Pancreas (tissue), 10 donors: ENCODE measurements around the gene UPK3B. TPM values are rescaled to one million over a fixed set of nuclear protein-coding genes. Genes with fewer than 3 reads are reported as not detected.
"Not testable (repeated sequence)": the region's sequence is repeated elsewhere in the genome, so short reads cannot be mapped to it uniquely, and the experiment has no call there.

Source experiments
- ATAC-seq, 4 donors: fragments of 200-7000 bp; cut with Tn5 transposase; one replicate each; pipeline versions ENCODE4 v1.8.0 to v1.9.1; 2020; ENCODE audit warnings: mild to moderate bottlenecking in 4 of 4, moderate library complexity in 4 of 4
- DNase-seq, 6 donors: peaks; one replicate each; pipeline ENCODE4 v3.0.0-alpha.2; 2020
- FAIRE-seq: peaks from 2 replicates; lab custom pipeline; 2012; peaks lifted over from hg19 to GRCh38; lab: Jason Lieb, UNC
- H3K27ac ChIP-seq, 4 donors: fragments of 200-600 bp; sonication (generic); 1 replicate in 3 of 4; 2 replicates in 1 of 4; pipeline versions ENCODE4 v1.5.0 to v1.8.0; 2020
- H3K27me3 ChIP-seq, 4 donors: fragments of 200-600 bp; one replicate each; pipeline ENCODE4 v1.8.0; 2021
- H3K36me3 ChIP-seq, 3 donors: fragments of 200-600 bp; sonication (generic) in 1 of 3; one replicate each; pipeline versions ENCODE4 v1.5.0 to v1.8.0; 2020 to 2021
- H3K4me1 ChIP-seq, 3 donors: fragments of 200-600 bp; one replicate each; pipeline ENCODE4 v1.8.0; 2021
- H3K4me3 ChIP-seq, 4 donors: fragments of 200-600 bp; sonication (generic) in 2 of 4; one replicate each; pipeline versions ENCODE4 v1.5.0 to v1.8.0; 2020 to 2021
- H3K9me3 ChIP-seq, 4 donors: fragments of 200-600 bp; one replicate each; pipeline ENCODE4 v1.8.0; 2021
- WGBS, 2 donors: extraction: QIAGEN DNeasy Blood & Tissue Kit; methylation state at CpG; one replicate each; pipeline ENCODE4 v1.1.7; 2013; 5-methylcytosine and 5-hydroxymethylcytosine counted together
- intact Hi-C, 3 donors: fragments of 100-400 bp; cut with DNase I; formaldehyde crosslinking; loops; one replicate each; pipeline versions ENCODE4 v1.11.1 to v1.14.2; 2022
- polyA plus RNA-seq, 2 donors: library from polyadenylated mRNA; stranded (reverse); fragments of 200-250 nt; gene quantifications; one replicate each; pipeline ENCODE4 v1.2.3, GENCODE V29; 2013
- total RNA-seq, 6 donors: library from RNA; stranded (reverse); fragmentation: NEBNext Ultra II Directional in 4 of 6; extraction: Animal tissue kit (Norgen Biotek cat#: 25700) in 4 of 6; gene quantifications; one replicate each; pipeline versions ENCODE4 v1.2.1 to v1.2.4, GENCODE V29; 2021 to 2023
- TF ChIP-seq, protein P1 (sequence below), 4 donors: fragments of 200-600 bp; sonication (generic) in 3 of 4; IDR thresholded peaks; one replicate each; pipeline versions ENCODE4 v1.5.0 to v1.8.0; 2021; ENCODE audit warnings: antibody characterized with exemption in 4 of 4
- donor health status: healthy with polysubstance abuse.
- donor health status: DM: no; HTN: no; CAD: no; lungs with moderate emphysema.
- donor health status: DM: no; HTN: no; CAD: no.
- donor health status: control.
- donor health status: control.
- donor health status: Bipolar disorder and iron deficiency.
- donor health status: DM: yes; HTN: yes; CAD: no.
- donor health status: DM: no; HTN: no; CAD: no.
- donor health status: DM: no; HTN: no; CAD: no.
- donor health status: DM: yes; HTN: yes; CAD: no.

Gene UPK3B
- total RNA-seq (1 to 10 TPM in 2 of 6 donors, under 1 TPM in 4; 0.41 to 2.3 (median 0.89) TPM), polyA plus RNA-seq (1 to 10 TPM; 2.9 to 3.2 TPM)

DNA sequence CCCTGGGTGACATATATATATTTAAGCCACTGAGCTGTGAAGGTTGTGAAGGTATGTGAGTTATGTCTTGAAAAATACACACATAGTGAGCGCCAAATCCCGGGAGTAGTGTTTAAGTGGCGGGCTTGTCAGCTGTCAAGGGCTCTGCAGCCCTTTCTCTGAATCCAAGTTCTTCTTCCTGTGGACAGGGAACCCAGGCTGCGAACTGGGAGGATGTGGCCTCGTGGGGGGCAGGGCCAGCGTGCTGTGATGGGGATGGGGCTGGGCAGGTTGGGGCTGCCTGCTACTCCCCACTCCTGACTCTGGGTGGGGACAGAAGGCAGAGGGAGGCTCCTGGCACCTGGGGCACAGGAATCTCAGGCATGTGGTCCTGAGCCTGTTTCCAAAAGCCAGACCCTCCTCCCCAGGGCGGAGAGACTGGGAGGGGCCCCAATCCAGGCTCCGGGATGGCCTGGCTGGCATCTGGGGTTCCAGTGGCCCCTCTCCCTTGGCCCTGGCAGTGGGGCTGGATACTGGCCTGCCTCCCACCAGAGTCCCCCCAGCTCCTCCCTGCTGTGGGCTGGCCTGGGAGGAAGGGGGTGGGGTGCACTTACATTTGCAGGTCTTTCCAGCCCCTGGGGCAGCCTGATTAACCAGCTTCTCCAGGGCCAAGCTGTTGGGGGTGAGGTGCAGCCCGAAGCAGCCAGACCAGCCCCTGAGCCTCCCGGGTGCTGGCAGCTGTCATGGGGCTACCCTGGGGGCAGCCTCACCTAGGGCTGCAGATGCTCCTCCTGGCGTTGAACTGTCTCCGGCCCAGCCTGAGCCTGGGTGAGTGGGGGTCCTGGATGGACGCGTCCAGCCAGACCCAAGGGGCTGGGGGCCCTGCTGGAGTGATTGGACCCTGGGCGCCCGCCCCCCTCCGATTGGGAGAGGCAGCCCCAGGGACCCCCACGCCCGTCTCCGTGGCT, at the start of gene UPK3B:
UPK3B (plus strand) TSS at position 622 of the 947 bp plus-strand sequence; CDS start at position 723, 101 bp downstream.
- intact Hi-C loops = loop anchor here in 1 of 3 donors (5.0 kb wide), 1 partner anchor 487 kb away; no protein-coding TSS in a partner anchor
- TF ChIP-seq, protein P1, sequence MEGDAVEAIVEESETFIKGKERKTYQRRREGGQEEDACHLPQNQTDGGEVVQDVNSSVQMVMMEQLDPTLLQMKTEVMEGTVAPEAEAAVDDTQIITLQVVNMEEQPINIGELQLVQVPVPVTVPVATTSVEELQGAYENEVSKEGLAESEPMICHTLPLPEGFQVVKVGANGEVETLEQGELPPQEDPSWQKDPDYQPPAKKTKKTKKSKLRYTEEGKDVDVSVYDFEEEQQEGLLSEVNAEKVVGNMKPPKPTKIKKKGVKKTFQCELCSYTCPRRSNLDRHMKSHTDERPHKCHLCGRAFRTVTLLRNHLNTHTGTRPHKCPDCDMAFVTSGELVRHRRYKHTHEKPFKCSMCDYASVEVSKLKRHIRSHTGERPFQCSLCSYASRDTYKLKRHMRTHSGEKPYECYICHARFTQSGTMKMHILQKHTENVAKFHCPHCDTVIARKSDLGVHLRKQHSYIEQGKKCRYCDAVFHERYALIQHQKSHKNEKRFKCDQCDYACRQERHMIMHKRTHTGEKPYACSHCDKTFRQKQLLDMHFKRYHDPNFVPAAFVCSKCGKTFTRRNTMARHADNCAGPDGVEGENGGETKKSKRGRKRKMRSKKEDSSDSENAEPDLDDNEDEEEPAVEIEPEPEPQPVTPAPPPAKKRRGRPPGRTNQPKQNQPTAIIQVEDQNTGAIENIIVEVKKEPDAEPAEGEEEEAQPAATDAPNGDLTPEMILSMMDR (IDR thresholded peaks at IDR 0.05) = no peak
- Histone ChIP-seq H3K9me3 (no peaks in the 10 kb centered on the region), H3K27me3 (no peaks in the 10 kb centered on the region), H3K4me1 (no peaks in the 10 kb centered on the region), H3K4me3 (no peak within 1 kb of the TSS), H3K27ac (no peak within 1 kb of the TSS), H3K36me3 (no peaks in the 10 kb centered on the region)
- ATAC-seq (peak in 3 of 4 donors; percentile 27 to 46 (median 32)), DNase-seq (peak in 2 of 6 donors; percentile 17 to 77), FAIRE-seq (no peak)
- WGBS, 2 donors = 31 to 35% methylated on average over 20 of the region's 20 CpGs

DNA sequence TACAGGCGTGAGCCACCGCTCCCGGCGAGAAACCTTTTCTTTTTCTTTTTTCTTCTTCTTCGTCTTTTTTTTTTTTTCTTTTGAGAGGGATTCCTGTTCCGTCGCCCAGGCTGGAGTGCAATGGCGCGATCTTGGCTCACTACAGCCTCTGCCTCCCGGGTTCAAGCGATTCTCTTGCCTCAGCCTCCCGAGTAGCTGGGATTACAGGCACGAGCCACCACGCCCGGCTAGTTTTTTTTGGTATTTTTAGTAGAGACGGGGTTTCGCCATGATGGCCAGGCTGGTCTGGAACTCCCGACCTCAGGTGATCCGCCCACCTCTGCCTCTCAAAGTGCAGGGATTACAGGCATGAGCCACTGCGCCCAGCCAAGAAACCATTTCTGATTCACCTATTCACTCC, 49.6 kb upstream of the UPK3B start:
- H3K36me3 ChIP-seq, intact Hi-C loops, H3K27ac ChIP-seq, ATAC-seq, H3K9me3 ChIP-seq, H3K4me3 ChIP-seq, H3K4me1 ChIP-seq, H3K27me3 ChIP-seq, DNase-seq, FAIRE-seq: not testable (repeated sequence)
- WGBS, 2 donors = 78 to 84% methylated on average over 11 to 14 of the region's 20 CpGs

DNA sequence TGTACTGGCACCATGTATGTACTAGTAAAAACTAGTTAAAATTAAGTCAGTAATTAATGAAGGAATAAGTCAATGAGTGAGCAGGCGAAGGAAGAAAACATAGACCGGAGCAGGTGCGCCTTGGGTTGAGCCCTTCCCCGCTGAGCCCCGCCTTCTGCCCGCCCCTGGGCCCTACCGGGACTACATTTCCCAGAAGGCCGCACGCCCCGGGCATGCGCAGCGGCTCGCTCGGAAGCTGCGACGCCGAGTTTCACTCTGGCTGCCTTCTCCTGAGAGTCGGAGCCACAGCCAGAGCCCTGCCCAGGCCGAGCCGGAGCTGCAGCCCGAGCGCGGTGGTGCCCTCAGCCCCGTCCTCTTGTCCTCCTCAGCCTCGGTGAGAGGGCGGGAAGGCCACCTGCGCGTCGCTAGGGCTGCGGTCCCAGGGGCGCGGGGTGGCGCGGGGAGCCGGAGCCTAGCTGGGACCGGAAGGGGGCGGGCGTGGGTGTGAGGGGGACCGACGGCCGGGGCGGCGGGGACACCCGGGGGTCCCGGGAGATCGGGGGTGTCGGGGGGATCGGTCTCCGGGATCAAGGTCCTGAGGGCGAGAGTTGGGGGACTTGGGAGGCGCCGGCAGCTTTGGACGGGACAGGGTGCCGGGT, 48.8 kb upstream of the UPK3B start, which contains the start of gene DTX2:
DTX2 (plus strand) TSS at position 246 of the 638 bp plus-strand sequence. CDS start 18,801 bp downstream, outside the sequence.
- H3K9me3 ChIP-seq, H3K4me1 ChIP-seq, FAIRE-seq, intact Hi-C loops, H3K36me3 ChIP-seq, H3K27me3 ChIP-seq: not testable (repeated sequence)
- Histone ChIP-seq H3K4me3 (peak within 1 kb of the TSS in 3 of 4 donors; percentile 26 to 47 (median 38)), H3K27ac (peak within 1 kb of the TSS in 1 of 4 donors; percentile 50)
- DNase-seq (peak in 4 of 6 donors; percentile 50 to 74 (median 60)), ATAC-seq (peak; percentile 94 to 96 (median 96))
- whole genome bisulfite sequencing, 2 donors = 2% methylated on average over 17 of the region's 54 CpGs

DNA sequence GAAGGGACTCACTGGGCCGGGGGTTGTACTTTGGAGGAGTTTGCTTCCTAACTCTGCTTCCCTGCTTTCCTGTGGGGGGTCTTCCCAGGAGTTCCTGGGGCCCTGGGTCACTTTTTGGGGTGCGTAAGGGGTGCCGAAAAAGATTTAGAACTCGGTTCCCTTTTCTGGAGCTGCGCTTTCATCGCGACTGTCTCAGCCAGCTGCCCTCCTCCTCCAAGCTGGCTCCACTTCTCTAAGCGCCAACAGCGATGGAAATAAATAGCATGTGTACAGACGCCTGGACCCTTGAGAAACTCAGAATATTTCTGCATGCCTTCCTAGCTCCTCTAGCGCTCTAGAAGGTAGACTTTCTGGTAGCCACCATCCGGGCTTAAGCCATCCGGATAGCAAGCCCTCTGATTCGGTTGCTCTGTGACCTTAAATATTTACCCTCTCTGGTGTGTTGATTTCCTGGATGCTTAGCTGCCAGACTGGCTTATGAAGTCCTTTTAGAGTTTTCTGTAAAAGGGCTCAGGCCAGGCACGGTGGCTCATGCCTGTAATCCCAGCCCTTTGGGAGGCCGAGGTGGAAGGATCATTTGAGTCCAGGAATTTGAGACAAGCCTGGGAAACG, 48.0 kb upstream of the UPK3B start:
- FAIRE-seq, H3K9me3 ChIP-seq, intact Hi-C loops, DNase-seq, H3K27me3 ChIP-seq, H3K36me3 ChIP-seq, H3K4me3 ChIP-seq, H3K4me1 ChIP-seq, H3K27ac ChIP-seq: not testable (repeated sequence)
- no CpG with 5 or more reads among the region's 17 CpGs for WGBS, 2 donors
- ATAC-seq = peak; percentile 18 to 34 (median 23)

DNA sequence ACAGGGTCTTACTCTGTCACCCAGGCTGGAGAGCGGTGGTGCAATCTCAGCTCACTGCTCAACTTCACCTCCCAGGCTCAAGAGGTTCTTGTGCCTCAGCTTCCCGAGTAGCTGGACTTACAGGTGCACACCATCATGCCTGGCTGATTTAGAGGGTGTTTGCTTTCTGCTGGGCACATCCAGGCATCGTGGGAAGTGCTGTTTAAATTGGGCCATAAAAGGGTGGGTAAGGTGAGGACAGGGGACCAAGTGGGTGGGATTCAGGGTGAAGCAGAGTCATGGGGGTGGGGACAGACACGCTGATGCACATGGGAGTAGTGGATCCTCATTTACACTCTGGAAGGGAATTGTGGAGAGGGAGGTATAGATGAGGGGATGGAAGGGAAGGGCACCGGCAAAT, 45.4 kb upstream of the UPK3B start:
- intact Hi-C loops, DNase-seq, ATAC-seq, H3K9me3 ChIP-seq, H3K4me3 ChIP-seq, H3K27ac ChIP-seq, H3K36me3 ChIP-seq, FAIRE-seq, H3K27me3 ChIP-seq: not testable (repeated sequence)
- H3K4me1 ChIP-seq = peaks cover 0 to 10% (median 0%) of the 10 kb centered on the region in 3 donors
- 76% methylated on average over 4 of the region's 5 CpGs for WGBS, 2 donors

DNA sequence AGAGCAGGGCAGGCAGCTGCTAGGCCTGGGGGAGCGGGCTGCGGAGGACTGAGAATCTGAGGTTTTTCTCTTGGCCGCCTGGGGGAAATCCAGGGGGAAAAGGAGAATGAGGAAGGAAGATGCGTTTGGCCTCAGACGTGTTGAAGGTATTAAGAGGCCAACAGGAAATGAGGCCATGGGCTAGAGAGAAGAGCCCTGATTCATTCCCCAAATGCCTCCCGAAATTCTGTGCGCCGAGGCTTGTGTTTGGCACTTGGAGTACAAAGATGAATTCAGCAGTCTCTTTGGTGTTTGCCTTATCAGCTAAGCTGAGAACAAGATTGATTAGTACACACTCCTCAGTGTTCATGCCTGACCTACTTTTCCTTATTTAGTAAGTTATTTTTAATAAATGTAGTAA, 44.4 kb upstream of the UPK3B start:
- WGBS, 2 donors = no CpG with 5 or more reads among the region's 8 CpGs
- H3K36me3 ChIP-seq, intact Hi-C loops, H3K9me3 ChIP-seq, H3K4me3 ChIP-seq, DNase-seq, FAIRE-seq, H3K27me3 ChIP-seq: not testable (repeated sequence)
- Histone ChIP-seq H3K4me1 (peaks cover 0 to 10% (median 0%) of the 10 kb centered on the region in 3 donors), H3K27ac (peak overlapping the region in 1 of 4 donors; percentile 60)
- peak in 3 of 4 donors; percentile 13 to 24 (median 24) for ATAC-seq

DNA sequence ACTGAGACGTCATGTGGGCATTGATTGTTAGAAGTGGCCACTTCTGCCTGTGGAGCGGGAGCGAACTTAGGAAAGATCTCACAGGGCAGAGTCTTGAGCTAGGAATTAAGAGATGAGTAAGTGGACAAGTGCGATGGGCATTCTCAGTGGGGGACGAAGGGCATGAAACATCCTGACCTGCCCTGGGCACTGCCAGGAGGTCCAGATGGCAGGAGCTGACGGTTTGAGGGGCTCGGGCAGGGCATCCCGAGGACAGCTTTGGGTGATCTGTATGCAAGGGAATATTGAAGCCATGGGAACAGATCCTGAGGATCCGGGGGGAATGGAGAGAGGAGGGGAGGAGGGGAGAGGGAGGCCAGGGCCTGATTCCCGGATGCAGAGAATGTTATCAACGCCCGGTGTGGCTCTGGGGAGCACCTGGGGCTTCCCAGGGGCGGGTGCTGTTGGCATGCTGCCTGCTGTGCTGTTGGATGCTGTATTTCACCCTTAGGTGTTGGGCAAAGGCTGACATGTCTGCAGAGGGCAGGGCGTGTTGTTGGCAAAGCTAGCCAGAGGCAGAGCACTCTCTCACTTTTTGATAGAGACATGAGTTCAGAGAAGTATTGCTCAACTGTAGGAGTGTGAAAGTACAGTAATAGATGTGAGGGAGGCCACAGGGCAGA, 42.5 kb upstream of the UPK3B start:
- H3K36me3 ChIP-seq, H3K9me3 ChIP-seq, H3K27me3 ChIP-seq, H3K4me3 ChIP-seq, intact Hi-C loops, FAIRE-seq: not testable (repeated sequence)
- peak overlapping the region in 2 of 4 donors; percentile 58 to 75 for H3K27ac ChIP-seq
- DNase-seq (peak; percentile 87 to 94 (median 89)), ATAC-seq (peak; percentile 89 to 94 (median 90))
- H3K4me1 ChIP-seq = peaks cover 0 to 10% (median 0%) of the 10 kb centered on the region in 3 donors
- WGBS, 2 donors = 23 to 32% methylated on average over 10 of the region's 14 CpGs

DNA sequence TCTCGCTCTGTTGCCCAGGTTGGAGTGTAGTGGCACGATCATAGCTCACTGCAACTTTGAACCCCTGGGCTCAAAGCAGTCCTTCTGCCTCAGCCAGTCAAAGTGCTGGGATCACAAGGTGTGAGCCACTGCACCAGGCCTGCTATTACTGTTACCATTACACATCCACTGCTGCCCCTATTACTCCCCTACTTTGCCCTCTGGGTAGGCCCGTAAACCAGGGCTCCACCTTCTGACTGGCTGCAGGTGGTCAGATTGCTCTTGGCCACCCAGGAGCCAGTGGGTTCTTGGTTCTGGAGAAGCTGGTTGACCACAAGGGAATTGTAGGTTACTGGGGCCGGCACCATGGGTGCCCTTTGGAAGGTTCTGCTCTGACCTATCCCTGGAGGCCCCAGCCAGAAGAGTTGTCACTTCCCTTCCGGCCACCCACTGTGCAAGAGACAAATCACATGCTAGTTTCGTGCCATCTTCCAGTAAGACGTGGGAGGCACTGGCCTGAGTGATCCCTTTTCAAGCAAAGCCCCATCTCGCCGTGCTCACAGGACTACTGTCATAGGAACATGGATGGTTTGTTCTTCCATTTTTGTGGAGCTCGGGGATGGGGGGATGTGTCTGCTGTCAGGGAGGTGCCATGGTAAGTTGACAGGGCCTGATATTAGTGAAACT, 38.7 kb upstream of the UPK3B start:
- H3K4me1 ChIP-seq, H3K27me3 ChIP-seq, H3K36me3 ChIP-seq, H3K4me3 ChIP-seq, H3K9me3 ChIP-seq, FAIRE-seq, DNase-seq, ATAC-seq, intact Hi-C loops, H3K27ac ChIP-seq: not testable (repeated sequence)
- 90 to 91% methylated on average over 7 to 8 of the region's 10 CpGs for WGBS, 2 donors

DNA sequence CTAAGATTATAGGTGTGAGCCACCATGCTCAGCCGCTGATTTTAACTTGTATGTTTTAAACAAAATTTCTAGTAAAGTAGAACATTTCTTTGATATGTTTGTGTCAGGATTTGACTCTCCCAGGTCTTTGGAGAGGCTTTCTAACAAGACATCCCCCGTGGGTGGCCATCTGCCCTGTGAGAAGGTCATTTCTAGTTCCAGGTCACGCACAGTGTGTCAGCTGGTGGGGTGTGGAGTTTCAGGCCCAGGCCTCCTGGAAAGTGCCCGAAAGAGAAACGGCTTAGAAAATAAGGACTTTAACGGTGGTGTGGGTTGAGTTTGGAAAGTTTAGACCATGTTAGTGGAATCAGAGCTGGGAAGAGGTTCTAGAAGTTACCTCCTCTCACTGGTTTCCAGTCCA, 37.3 kb upstream of the UPK3B start:
- DNase-seq, FAIRE-seq, H3K4me3 ChIP-seq, intact Hi-C loops, H3K27ac ChIP-seq, H3K9me3 ChIP-seq, ATAC-seq, H3K36me3 ChIP-seq, H3K4me1 ChIP-seq, H3K27me3 ChIP-seq: not testable (repeated sequence)
- 87 to 100% methylated on average over 1 to 2 of the region's 6 CpGs for WGBS, 2 donors
